ENCODE measurements around the gene PELI3.
A peak's percentile ranks its signal among the peaks of the same experiment; 100 is the strongest.

PELI3 gene

DNA sequence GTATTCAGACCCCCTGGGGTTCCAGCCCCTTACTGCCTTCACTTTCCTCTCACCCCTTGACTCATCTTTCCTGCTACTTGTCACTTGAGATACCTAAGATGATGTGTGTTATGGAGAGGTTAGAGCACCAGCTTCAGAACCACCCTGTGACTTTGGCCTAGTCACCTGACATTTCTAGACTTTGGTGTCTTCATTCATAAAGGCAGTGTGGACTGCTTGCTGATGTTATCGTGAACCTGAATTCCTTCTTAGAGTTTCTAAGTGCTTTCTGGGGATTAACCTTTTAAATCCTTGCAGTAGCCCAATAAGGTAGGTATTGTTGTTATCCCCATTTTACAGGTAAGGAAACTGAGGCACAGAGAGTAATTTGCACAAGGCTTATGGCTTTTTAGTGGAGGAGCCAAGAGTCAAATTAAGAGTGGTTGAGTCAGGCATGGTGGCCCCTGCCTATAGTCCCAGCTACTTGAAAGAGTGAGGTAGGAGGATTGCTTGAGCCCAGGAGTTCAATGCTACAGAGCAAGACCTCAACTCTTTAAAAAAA, 38.6 kb downstream of the PELI3 start:
- no peak for DNase-seq (ENCODE audit: low spot score)

DNA sequence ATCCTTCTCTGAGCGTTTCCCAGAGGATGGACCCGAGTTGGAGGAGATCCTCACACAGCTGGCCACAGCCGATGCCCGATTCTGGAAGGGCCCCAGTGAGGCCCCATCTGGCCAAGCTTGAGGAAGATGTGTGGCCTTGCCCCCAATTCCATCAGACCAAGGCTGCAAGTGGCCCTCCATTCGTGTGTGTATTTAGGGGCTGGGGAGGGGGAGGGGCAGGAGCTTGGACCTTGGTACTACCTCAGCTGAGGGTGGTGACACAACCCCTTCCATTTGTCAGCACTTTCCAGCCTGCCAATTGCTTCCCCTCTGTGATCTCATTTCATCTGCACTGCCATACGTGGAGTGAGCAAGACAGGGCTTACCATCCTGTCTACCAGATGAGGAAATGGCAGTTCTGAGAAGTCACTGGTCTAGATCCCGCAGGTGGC, 42.4 kb downstream of the PELI3 start:
- no peak for DNase-seq (ENCODE audit: low spot score)

DNA sequence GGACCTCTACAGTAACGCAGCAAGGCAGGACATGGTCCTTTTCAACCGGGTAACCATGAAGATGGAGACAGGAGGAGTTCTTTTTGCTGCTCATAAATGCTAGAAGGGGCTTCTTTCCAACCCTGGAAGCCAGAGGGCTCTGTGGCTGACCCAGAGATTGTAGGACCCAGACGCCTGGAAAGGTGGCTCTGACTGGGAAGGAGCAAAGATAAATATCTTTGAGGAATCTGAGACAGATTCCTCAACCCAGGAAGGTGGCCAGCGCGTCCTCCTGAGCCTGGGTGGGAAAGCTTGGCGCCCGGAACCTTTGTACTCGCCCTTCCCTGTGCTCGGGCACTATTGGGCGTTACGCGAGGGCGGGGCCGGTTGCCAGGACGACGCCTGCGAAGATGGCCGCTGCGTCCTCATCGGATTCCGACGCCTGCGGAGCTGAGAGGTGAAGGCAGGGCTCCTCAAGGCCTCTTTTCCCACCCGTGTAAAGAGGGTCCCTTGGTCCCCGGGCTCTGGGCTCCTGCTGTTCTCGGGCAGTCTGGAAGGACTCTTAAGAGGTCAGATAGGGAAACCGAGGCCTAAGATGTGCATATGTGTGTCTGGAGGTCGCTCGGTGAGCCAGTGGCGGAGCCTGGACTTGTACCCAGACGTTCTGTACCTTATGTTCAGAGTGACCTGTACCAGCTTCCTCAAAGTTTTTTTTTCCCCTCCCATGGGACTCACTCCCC, 43.7 kb downstream of the PELI3 start, which contains the start of gene BBS1:
TSS of gene BBS1 (plus strand) at position 365 of the 719 bp plus-strand sequence. CDS start at position 390, 25 bp downstream.
- peak; percentile 69 for DNase-seq (ENCODE audit: low spot score)

DNA sequence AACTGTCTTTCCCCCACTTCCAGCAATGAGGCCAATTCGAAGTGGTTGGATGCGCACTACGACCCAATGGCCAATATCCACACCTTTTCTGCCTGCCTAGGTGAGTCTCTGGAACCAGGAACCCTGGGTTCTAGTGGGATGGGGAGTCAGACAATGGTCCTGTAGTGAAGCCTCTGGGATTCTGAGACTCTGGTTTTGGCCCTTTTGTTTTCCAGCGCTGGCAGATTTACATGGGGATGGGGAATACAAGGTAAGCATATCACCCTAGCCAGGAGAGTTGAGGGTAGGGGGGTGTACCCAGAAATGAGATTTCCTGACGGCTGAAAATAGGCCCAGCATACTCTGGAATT, 44.3 kb downstream of the PELI3 start:
- no peak for DNase-seq (ENCODE audit: low spot score)

DNA sequence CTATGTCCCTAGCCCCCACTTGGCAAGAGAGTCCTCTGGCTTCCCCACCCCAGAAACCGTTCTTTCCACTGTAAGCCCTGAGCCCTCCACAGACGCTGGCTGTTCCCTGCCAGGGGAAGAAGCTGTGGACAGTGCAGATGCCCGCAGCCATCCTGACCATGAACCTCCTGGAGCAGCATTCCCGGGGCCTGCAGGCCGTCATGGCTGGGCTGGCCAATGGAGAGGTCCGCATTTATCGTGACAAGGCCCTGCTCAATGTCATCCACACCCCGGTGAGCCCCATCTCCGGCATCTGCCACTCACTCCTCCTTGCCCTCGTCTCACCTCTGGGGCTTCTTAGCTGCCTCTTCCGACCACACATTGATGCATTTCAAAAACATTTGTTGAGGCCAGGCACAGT, 56.9 kb downstream of the PELI3 start:
- DNase-seq (ENCODE audit: low spot score) = no peak

DNA sequence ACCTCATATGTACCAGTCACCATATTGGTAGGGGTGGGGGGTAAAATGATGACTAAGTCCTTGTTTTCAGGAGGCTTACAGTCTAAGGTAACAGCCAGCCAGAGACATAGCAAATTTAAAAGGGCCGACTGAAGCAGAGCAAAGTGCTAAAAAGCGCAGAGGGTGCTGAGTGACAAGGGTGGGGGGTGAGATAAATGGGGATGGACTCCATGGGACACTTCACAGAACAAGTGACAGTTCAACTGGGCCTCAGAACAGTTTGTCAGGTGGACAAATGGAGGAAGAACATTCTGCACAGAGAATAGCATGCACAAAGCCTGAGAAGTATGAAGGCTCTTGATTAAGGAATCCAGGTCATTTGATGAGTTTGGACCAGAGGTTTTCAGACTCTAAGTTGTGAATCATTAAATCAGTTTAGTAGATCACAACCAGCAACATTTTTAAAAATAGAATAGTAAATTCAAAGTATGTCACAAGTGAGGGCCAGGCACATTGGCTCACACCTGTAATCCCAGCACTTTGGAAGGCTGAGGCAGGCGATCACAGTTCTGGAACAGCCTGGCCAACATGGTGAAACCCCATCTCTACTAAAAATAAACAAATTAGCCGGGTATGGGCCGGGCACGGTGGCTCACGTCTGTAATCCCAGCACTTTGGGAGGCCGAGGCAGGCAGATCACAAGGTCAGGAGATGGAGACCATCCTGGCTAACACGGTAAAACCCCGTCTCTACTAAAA, 57.8 kb downstream of the PELI3 start:
- no peak for DNase-seq (ENCODE audit: low spot score)

Measured in globus pallidus (tissue), 1 donor.